Panc1 (cell line): ENCODE measurements around the gene TRAPPC2L. TPM values are rescaled to one million over a fixed set of nuclear protein-coding genes. Genes with fewer than 3 reads are reported as not detected.

Experiments
- ATAC-seq: fragments of 200-7000 bp; cut with Tn5 transposase; 2 replicates; pipeline ENCODE4 v1.9.1; 2020; ENCODE audit warnings: mild to moderate bottlenecking, moderate library complexity
- BruUV-seq: library from RNA; stranded (reverse); fragments of 400-500 nt; replicated peaks from 2 replicates; lab custom pipeline; 2021; lab: Mats Ljungman, UMichigan
- CTCF ChIA-PET: fragments of 300-600 bp; sonication (Branson Sonifier 250); formaldehyde crosslinking; loops from one replicate; lab custom pipeline; 2022; ENCODE audit warnings: antibody characterized with exemption; lab: Charles Lee
- POLR2A ChIA-PET: fragments of 300-600 bp; sonication (Branson Sonifier 250); formaldehyde crosslinking; loops from one replicate; lab custom pipeline; 2022; ENCODE audit warnings: antibody characterized with exemption; lab: Charles Lee
- DNase-seq: peaks from one replicate; pipeline ENCODE4 v3.0.0-alpha.2; 2010; ENCODE audit warnings: low read depth, low spot score
- H3K27ac ChIP-seq: 2 replicates; pipeline ENCODE4 v1.5.1; 2011; ENCODE audit warnings: mild to moderate bottlenecking, low read length, inconsistent platforms
- H3K27me3 ChIP-seq: fragments of 200-500 bp; sonication (Bioruptor generic); 2 replicates; pipeline ENCODE4 v1.6.0; 2014; ENCODE audit warnings: low read length, inconsistent platforms; ENCODE audit not compliant: control insufficient read depth, insufficient read depth
- H3K36me3 ChIP-seq: fragments of 200-500 bp; sonication (Bioruptor generic); 2 replicates; pipeline ENCODE4 v1.5.1; 2014; ENCODE audit warnings: inconsistent platforms, mild to moderate bottlenecking, low read length, moderate library complexity; ENCODE audit not compliant: control insufficient read depth, insufficient read depth
- H3K4me1 ChIP-seq: 2 replicates; pipeline ENCODE4 v1.5.1; 2011; ENCODE audit warnings: inconsistent platforms, mild to moderate bottlenecking, low read length, moderate library complexity; ENCODE audit not compliant: control insufficient read depth, insufficient read depth
- H3K4me3 ChIP-seq, 2 experiments: 2 replicates each; pipeline ENCODE4 v1.5.1; 2011 to 2012; ENCODE audit warnings: low read depth in 2 of 2, low read length in 2 of 2, mild to moderate bottlenecking in 2 of 2, inconsistent platforms in 1 of 2, moderate library complexity in 1 of 2
- H3K9me3 ChIP-seq: fragments of 200-500 bp; sonication (Bioruptor generic); 2 replicates; pipeline ENCODE4 v1.5.1; 2014; ENCODE audit warnings: low read depth, mild to moderate bottlenecking, inconsistent platforms, low read length, moderate library complexity; ENCODE audit not compliant: control insufficient read depth, insufficient read depth
- POLR2AphosphoS5 ChIP-seq: IDR thresholded peaks from 2 replicates; pipeline ENCODE4 v1.6.1; 2012; ENCODE audit warnings: mild to moderate bottlenecking, low read depth, low read length, moderate library complexity
- SIN3A ChIP-seq: IDR thresholded peaks from 2 replicates; pipeline ENCODE4 v1.6.1; 2012; ENCODE audit warnings: low read depth, mild to moderate bottlenecking, low read length, moderate library complexity, borderline replicate concordance; ENCODE audit not compliant: insufficient read depth
- TCF7L2 ChIP-seq: IDR thresholded peaks from 2 replicates; pipeline ENCODE4 v1.6.1; 2011; ENCODE audit warnings: mild to moderate bottlenecking, low read depth, low read length, inconsistent platforms
- in situ Hi-C: cut with HindIII; loops from 2 replicates; pipeline ENCODE4 v1.10.0; 2016; ENCODE audit warnings: low sequenced_read_pairs, low pct_unique_long_range_greater_than_20kb
- intact Hi-C: fragments of 100-400 bp; cut with micrococcal nuclease; formaldehyde crosslinking; loops from one replicate; pipeline ENCODE4 v1.10.0; 2022; ENCODE audit not compliant: unreplicated experiment
- total RNA-seq: library from RNA; stranded (reverse); gene quantifications from one replicate; pipeline ENCODE4 v1.2.1, GENCODE V29; 2021; ENCODE audit not compliant: unreplicated experiment
- TF ChIP-seq, protein P1 (sequence below), 2 experiments: IDR thresholded peaks; 2 replicates each; pipeline ENCODE4 v1.6.1; 2011 to 2012; ENCODE audit warnings: low read depth in 2 of 2, control low read depth in 1 of 2, low read length in 1 of 2, mild to moderate bottlenecking in 1 of 2, moderate library complexity in 1 of 2; ENCODE audit not compliant: insufficient read depth in 1 of 2
- TF ChIP-seq, protein P2 (sequence below): fragments of 450-650 bp; IDR thresholded peaks from 2 replicates; pipeline ENCODE4 v1.5.1; 2017; ENCODE audit warnings: mild to moderate bottlenecking

Gene TRAPPC2L
- total RNA-seq, 1 experiment from 2014 or later = 73.8 TPM

DNA sequence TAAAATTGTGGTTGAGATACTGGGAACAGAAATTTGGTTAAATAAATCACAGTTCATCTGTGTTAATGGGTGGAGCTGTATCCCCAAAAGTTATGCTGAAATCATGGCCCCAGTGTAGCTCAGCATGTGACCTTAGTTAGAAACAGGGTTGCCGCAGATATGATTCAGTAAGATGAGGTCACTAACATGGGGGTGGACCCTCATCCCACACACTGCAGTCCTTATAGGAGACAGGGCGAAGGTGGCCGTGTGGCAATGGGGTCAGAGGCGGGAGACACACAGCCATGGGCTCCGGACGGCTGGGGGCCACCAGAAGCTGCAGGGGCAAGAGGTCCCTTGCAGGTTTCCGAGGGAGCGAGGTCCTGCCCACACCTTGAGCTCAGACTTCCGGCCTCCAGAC is 10.8 kb upstream of the TRAPPC2L start:
- intact Hi-C loops (no loop called here), in situ Hi-C loops (no loop called here)
- H3K27ac ChIP-seq = no peak overlapping the region
- ATAC-seq (no peak), DNase-seq (no peak)
- H3K4me1 ChIP-seq = no peaks in the 10 kb centered on the region
- BruUV-seq = no TSS peak
- H3K4me3 ChIP-seq = no peak overlapping the region
- CTCF ChIA-PET = interaction anchor here (0.6 kb wide), 1 partner anchor 11 kb away, joined by 4 read pairs; no protein-coding TSS in a partner anchor
- H3K9me3 ChIP-seq = no peaks in the 10 kb centered on the region
- H3K27me3 ChIP-seq = no peaks in the 10 kb centered on the region
- POLR2A ChIA-PET = no interaction called here
- TF ChIP-seq SIN3A (no peak), POLR2AphosphoS5 (no peak), TCF7L2 (no peak)
- TF ChIP-seq, protein P1, sequence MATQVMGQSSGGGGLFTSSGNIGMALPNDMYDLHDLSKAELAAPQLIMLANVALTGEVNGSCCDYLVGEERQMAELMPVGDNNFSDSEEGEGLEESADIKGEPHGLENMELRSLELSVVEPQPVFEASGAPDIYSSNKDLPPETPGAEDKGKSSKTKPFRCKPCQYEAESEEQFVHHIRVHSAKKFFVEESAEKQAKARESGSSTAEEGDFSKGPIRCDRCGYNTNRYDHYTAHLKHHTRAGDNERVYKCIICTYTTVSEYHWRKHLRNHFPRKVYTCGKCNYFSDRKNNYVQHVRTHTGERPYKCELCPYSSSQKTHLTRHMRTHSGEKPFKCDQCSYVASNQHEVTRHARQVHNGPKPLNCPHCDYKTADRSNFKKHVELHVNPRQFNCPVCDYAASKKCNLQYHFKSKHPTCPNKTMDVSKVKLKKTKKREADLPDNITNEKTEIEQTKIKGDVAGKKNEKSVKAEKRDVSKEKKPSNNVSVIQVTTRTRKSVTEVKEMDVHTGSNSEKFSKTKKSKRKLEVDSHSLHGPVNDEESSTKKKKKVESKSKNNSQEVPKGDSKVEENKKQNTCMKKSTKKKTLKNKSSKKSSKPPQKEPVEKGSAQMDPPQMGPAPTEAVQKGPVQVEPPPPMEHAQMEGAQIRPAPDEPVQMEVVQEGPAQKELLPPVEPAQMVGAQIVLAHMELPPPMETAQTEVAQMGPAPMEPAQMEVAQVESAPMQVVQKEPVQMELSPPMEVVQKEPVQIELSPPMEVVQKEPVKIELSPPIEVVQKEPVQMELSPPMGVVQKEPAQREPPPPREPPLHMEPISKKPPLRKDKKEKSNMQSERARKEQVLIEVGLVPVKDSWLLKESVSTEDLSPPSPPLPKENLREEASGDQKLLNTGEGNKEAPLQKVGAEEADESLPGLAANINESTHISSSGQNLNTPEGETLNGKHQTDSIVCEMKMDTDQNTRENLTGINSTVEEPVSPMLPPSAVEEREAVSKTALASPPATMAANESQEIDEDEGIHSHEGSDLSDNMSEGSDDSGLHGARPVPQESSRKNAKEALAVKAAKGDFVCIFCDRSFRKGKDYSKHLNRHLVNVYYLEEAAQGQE (IDR thresholded peaks at IDR 0.05; ENCODE audit: insufficient read depth in 1 of 2, low read depth in 2 of 2, low read length in 1 of 2) = no peak
- TF ChIP-seq, protein P2, sequence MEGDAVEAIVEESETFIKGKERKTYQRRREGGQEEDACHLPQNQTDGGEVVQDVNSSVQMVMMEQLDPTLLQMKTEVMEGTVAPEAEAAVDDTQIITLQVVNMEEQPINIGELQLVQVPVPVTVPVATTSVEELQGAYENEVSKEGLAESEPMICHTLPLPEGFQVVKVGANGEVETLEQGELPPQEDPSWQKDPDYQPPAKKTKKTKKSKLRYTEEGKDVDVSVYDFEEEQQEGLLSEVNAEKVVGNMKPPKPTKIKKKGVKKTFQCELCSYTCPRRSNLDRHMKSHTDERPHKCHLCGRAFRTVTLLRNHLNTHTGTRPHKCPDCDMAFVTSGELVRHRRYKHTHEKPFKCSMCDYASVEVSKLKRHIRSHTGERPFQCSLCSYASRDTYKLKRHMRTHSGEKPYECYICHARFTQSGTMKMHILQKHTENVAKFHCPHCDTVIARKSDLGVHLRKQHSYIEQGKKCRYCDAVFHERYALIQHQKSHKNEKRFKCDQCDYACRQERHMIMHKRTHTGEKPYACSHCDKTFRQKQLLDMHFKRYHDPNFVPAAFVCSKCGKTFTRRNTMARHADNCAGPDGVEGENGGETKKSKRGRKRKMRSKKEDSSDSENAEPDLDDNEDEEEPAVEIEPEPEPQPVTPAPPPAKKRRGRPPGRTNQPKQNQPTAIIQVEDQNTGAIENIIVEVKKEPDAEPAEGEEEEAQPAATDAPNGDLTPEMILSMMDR = no peak
- no peaks in the 10 kb centered on the region for H3K36me3 ChIP-seq

DNA sequence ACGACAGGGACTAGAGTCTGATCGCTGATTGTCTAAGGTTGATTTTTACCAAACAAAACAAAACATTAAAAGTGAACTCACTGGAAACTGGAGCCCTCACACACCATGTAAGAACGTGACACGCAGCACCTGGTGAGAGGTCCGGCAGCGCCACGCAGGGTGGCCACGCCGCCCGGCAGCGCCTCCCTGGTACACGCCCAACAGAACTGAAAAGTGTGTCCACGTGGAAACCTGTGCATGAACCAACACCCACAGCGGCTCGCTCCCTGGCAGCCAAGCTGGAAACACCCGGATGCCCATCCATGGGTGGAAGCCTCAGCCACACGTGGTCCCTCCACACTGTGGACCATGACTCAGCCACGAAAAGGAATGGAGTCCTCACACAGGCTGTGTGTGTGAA is 9.3 kb upstream of the TRAPPC2L start:
- DNase-seq (no peak), ATAC-seq (no peak)
- in situ Hi-C loops (no loop called here), intact Hi-C loops (no loop called here)
- Histone ChIP-seq H3K9me3 (no peaks in the 10 kb centered on the region), H3K27me3 (no peaks in the 10 kb centered on the region), H3K4me3 (no peak overlapping the region), H3K27ac (no peak overlapping the region), H3K4me1 (no peaks in the 10 kb centered on the region), H3K36me3 (no peaks in the 10 kb centered on the region)
- ChIA-PET POLR2A (no interaction called here), CTCF (interaction anchor here (0.6 kb wide), 1 partner anchor 162 kb away, joined by 3 read pairs; no protein-coding TSS in a partner anchor)
- no peak for TF ChIP-seq TCF7L2
- no peak for TF ChIP-seq POLR2AphosphoS5
- TF ChIP-seq, protein P1 (IDR thresholded peaks at IDR 0.05; ENCODE audit: insufficient read depth in 1 of 2, low read depth in 2 of 2, low read length in 1 of 2) = no peak
- TF ChIP-seq SIN3A = no peak
- BruUV-seq = no TSS peak
